ENCODE measurements around the gene TOP2B.
A peak's percentile ranks its signal among the peaks of the same experiment; 100 is the strongest.

Gene TOP2B

DNA sequence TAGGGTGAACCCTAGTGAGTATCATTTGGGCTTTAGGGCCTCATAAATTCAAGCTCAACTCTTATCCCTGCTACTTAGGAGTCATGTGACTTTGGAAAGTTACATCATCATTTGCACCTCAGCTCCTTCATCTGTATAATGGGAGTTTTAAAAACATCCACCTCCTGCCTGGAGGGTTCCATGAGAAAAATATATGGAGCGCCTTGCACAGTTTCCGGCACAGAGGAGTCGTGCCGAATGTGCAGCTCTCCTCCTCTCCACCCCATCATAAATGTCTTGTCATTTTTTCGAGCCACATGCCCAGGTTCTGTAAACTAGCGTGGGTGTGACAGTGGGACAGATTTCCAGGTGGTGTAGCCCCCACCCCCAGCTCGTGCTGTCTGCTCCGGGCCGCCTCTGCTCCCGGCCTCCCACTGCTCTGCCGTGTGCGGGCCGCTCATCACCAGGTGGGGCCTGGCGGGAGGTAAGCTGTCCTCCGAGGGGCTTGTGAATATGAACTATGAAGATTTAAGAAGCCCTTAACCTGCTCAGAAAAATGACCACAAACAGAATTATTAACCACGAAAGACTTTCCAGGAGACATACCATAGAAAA, 90.4 kb downstream of the TOP2B start:
- H3K79me1 ChIP-seq (replicated peaks; ENCODE audit: low read length, poor library complexity, severe bottlenecking): no peaks in the 10 kb centered on the region
- WGBS: 97% methylated on average over 11 of the region's 16 CpGs

GRCh38 chr3:25573386-25574171, 91.1 kb downstream of the TOP2B start:
- Histone ChIP-seq H4K8ac (ENCODE audit: low read length) (peak overlapping the region; percentile 76), H3K18ac (ENCODE audit: low read depth in 1 of 2, low read length in 2 of 2) (peak overlapping the region; percentile 54 to 89), H3K27me3 (ENCODE audit: control insufficient read depth in 1 of 2, insufficient read depth in 1 of 2, low read length in 2 of 2) (peaks cover 0 to 23% of the 10 kb centered on the region in 2 experiments), H2BK5ac (ENCODE audit: low read depth, low read length, poor library complexity, severe bottlenecking) (no peak overlapping the region), H2AK5ac (ENCODE audit: low read length, severe bottlenecking) (no peak overlapping the region), H3K23ac (ENCODE audit: low read length in 2 of 2) (no peak overlapping the region), H2BK15ac (ENCODE audit: low read depth, poor library complexity, severe bottlenecking) (peak overlapping the region; percentile 50), H3K27ac (ENCODE audit: low read length, poor library complexity, severe bottlenecking) (peak overlapping the region; percentile 77), H3K36me3 (ENCODE audit: control insufficient read depth in 1 of 2, insufficient read depth in 2 of 2, low read depth in 1 of 2, low read length in 2 of 2) (no peaks in the 10 kb centered on the region), H3K4me2 (ENCODE audit: low read length, poor library complexity, severe bottlenecking) (no peak overlapping the region), H3K9me3 (ENCODE audit: control insufficient read depth, low read length) (no peaks in the 10 kb centered on the region), H4K91ac (ENCODE audit: low read length) (peak overlapping the region; percentile 86), H2BK12ac (ENCODE audit: low read length in 2 of 2) (peak overlapping the region; percentile 82 to 95), H3K4ac (ENCODE audit: low read depth in 1 of 2, low read length in 2 of 2) (peak overlapping the region; percentile 84 to 96), H3K79me1 (replicated peaks; ENCODE audit: low read length, poor library complexity, severe bottlenecking) (no peaks in the 10 kb centered on the region), H3K9ac (ENCODE audit: low read length) (no peak overlapping the region), H2BK120ac (ENCODE audit: low read depth, low read length) (peak overlapping the region; percentile 46), H3K14ac (ENCODE audit: low read length in 2 of 2) (no peak overlapping the region), H2AFZ (ENCODE audit: low read depth, low read length) (no peak overlapping the region), H3K4me1 (ENCODE audit: control insufficient read depth, insufficient read depth, low read depth, low read length) (peaks cover 13% of the 10 kb centered on the region), H3K4me3 (ENCODE audit: insufficient read depth in 1 of 2, low read depth in 1 of 2, low read length in 2 of 2) (no peak overlapping the region)
- DNase-seq: peak; percentile 84
- 50% methylated on average over 14 of the region's 19 CpGs for WGBS

More for the DNA sequence above, 90.4 kb downstream of the TOP2B start:
- Histone ChIP-seq H3K27me3 (ENCODE audit: control insufficient read depth in 1 of 2, insufficient read depth in 1 of 2, low read length in 2 of 2) (peaks cover 0 to 24% of the 10 kb centered on the region in 2 experiments), H3K9me3 (ENCODE audit: control insufficient read depth, low read length) (no peaks in the 10 kb centered on the region), H2BK5ac (ENCODE audit: low read depth, low read length, poor library complexity, severe bottlenecking) (no peak overlapping the region), H2BK120ac (ENCODE audit: low read depth, low read length) (no peak overlapping the region), H3K18ac (ENCODE audit: low read depth in 1 of 2, low read length in 2 of 2) (peak overlapping the region; percentile 67 to 72), H2BK12ac (ENCODE audit: low read length in 2 of 2) (peak overlapping the region; percentile 15 to 84), H4K91ac (ENCODE audit: low read length) (peak overlapping the region; percentile 91), H3K4me3 (ENCODE audit: insufficient read depth in 1 of 2, low read depth in 1 of 2, low read length in 2 of 2) (no peak overlapping the region), H3K4ac (ENCODE audit: low read depth in 1 of 2, low read length in 2 of 2) (peak overlapping the region; percentile 84 to 96), H2AFZ (ENCODE audit: low read depth, low read length) (no peak overlapping the region), H2AK5ac (ENCODE audit: low read length, severe bottlenecking) (no peak overlapping the region), H3K4me1 (ENCODE audit: control insufficient read depth, insufficient read depth, low read depth, low read length) (peaks cover 13% of the 10 kb centered on the region), H3K27ac (ENCODE audit: low read length, poor library complexity, severe bottlenecking) (peak overlapping the region; percentile 77), H3K4me2 (ENCODE audit: low read length, poor library complexity, severe bottlenecking) (no peak overlapping the region), H3K9ac (ENCODE audit: low read length) (no peak overlapping the region), H3K14ac (ENCODE audit: low read length in 2 of 2) (no peak overlapping the region), H4K8ac (ENCODE audit: low read length) (peak overlapping the region; percentile 85), H3K36me3 (ENCODE audit: control insufficient read depth in 1 of 2, insufficient read depth in 2 of 2, low read depth in 1 of 2, low read length in 2 of 2) (no peaks in the 10 kb centered on the region), H2BK15ac (ENCODE audit: low read depth, poor library complexity, severe bottlenecking) (peak overlapping the region; percentile 19), H3K23ac (ENCODE audit: low read length in 2 of 2) (no peak overlapping the region)
- DNase-seq: no peak

DNA sequence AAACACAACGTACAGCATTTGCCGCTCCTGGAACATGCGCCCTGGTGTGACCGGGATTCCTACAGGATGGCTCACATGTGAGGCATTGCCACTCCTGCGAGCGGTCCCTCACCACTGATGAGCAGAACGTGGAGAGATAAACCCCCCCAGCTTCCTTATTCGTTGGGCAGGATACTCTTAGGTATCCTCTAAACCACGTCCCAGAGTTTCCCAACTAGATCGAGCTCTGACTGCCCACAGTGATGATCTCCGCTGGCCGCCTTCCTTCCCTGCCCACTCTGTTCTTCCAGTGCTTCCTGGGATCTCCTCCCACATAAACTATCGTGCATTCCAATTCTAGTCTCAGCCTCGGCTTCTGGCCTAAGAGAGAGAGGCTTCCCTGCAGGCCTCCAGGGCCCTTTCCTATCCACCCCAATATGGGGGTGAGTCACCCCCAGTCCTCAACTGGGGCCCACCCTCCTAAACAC, 91.8 kb downstream of the TOP2B start:
- H3K4ac ChIP-seq (ENCODE audit: low read depth in 1 of 2, low read length in 2 of 2): peak overlapping the region; percentile 10 to 71
- no peak overlapping the region for H3K9ac ChIP-seq (ENCODE audit: low read length)
- no peaks in the 10 kb centered on the region for H3K36me3 ChIP-seq (ENCODE audit: control insufficient read depth in 1 of 2, insufficient read depth in 2 of 2, low read depth in 1 of 2, low read length in 2 of 2)
- H3K18ac ChIP-seq (ENCODE audit: low read depth in 1 of 2, low read length in 2 of 2): peak overlapping the region; percentile 89 to 94
- peaks cover 0 to 20% of the 10 kb centered on the region in 2 experiments for H3K27me3 ChIP-seq (ENCODE audit: control insufficient read depth in 1 of 2, insufficient read depth in 1 of 2, low read length in 2 of 2)
- peak overlapping the region; percentile 82 to 96 for H2BK12ac ChIP-seq (ENCODE audit: low read length in 2 of 2)
- H2BK15ac ChIP-seq (ENCODE audit: low read depth, poor library complexity, severe bottlenecking): peak overlapping the region; percentile 91
- peak overlapping the region; percentile 42 for H2BK120ac ChIP-seq (ENCODE audit: low read depth, low read length)
- DNase-seq: peak; percentile 81
- H3K79me1 ChIP-seq (replicated peaks; ENCODE audit: low read length, poor library complexity, severe bottlenecking): no peaks in the 10 kb centered on the region
- 40% methylated on average over 14 of the region's 14 CpGs for WGBS
- peak overlapping the region; percentile 96 for H4K91ac ChIP-seq (ENCODE audit: low read length)
- H3K14ac ChIP-seq (ENCODE audit: low read length in 2 of 2): no peak overlapping the region
- peak overlapping the region in 1 of 2 experiments; percentile 46 for H3K23ac ChIP-seq (ENCODE audit: low read length in 2 of 2)
- H3K9me3 ChIP-seq (ENCODE audit: control insufficient read depth, low read length): no peaks in the 10 kb centered on the region
- H3K4me3 ChIP-seq (ENCODE audit: insufficient read depth in 1 of 2, low read depth in 1 of 2, low read length in 2 of 2): no peak overlapping the region
- peak overlapping the region; percentile 77 for H3K27ac ChIP-seq (ENCODE audit: low read length, poor library complexity, severe bottlenecking)
- peaks cover 13% of the 10 kb centered on the region for H3K4me1 ChIP-seq (ENCODE audit: control insufficient read depth, insufficient read depth, low read depth, low read length)
- no peak overlapping the region for H2AFZ ChIP-seq (ENCODE audit: low read depth, low read length)
- H4K8ac ChIP-seq (ENCODE audit: low read length): peak overlapping the region; percentile 94
- H2AK5ac ChIP-seq (ENCODE audit: low read length, severe bottlenecking): no peak overlapping the region
- no peak overlapping the region for H2BK5ac ChIP-seq (ENCODE audit: low read depth, low read length, poor library complexity, severe bottlenecking)
- no peak overlapping the region for H3K4me2 ChIP-seq (ENCODE audit: low read length, poor library complexity, severe bottlenecking)

- H2BK12ac ChIP-seq (ENCODE audit: low read length in 2 of 2): peak overlapping the region; percentile 82 to 96
- 95% methylated on average over 3 of the region's 3 CpGs for WGBS
- H3K4me2 ChIP-seq (ENCODE audit: low read length, poor library complexity, severe bottlenecking): no peak overlapping the region
- no peak overlapping the region for H2AFZ ChIP-seq (ENCODE audit: low read depth, low read length)
- H2BK5ac ChIP-seq (ENCODE audit: low read depth, low read length, poor library complexity, severe bottlenecking): no peak overlapping the region
- H3K4ac ChIP-seq (ENCODE audit: low read depth in 1 of 2, low read length in 2 of 2): peak overlapping the region in 1 of 2 experiments; percentile 10
- no peaks in the 10 kb centered on the region for H3K79me1 ChIP-seq (replicated peaks; ENCODE audit: low read length, poor library complexity, severe bottlenecking)
- no peak overlapping the region for H2BK15ac ChIP-seq (ENCODE audit: low read depth, poor library complexity, severe bottlenecking)
- peak overlapping the region; percentile 77 for H3K27ac ChIP-seq (ENCODE audit: low read length, poor library complexity, severe bottlenecking)
- peak overlapping the region; percentile 96 for H4K91ac ChIP-seq (ENCODE audit: low read length)
- no peak overlapping the region for H4K8ac ChIP-seq (ENCODE audit: low read length)
- H3K27me3 ChIP-seq (ENCODE audit: control insufficient read depth in 1 of 2, insufficient read depth in 1 of 2, low read length in 2 of 2): peaks cover 0 to 15% of the 10 kb centered on the region in 2 experiments
- no peak for DNase-seq
- H2BK120ac ChIP-seq (ENCODE audit: low read depth, low read length): no peak overlapping the region
- H3K14ac ChIP-seq (ENCODE audit: low read length in 2 of 2): no peak overlapping the region
- no peak overlapping the region for H3K9ac ChIP-seq (ENCODE audit: low read length)
- peaks cover 13% of the 10 kb centered on the region for H3K4me1 ChIP-seq (ENCODE audit: control insufficient read depth, insufficient read depth, low read depth, low read length)
- H3K4me3 ChIP-seq (ENCODE audit: insufficient read depth in 1 of 2, low read depth in 1 of 2, low read length in 2 of 2): no peak overlapping the region
- H2AK5ac ChIP-seq (ENCODE audit: low read length, severe bottlenecking): no peak overlapping the region
- H3K9me3 ChIP-seq (ENCODE audit: control insufficient read depth, low read length): no peaks in the 10 kb centered on the region
- no peaks in the 10 kb centered on the region for H3K36me3 ChIP-seq (ENCODE audit: control insufficient read depth in 1 of 2, insufficient read depth in 2 of 2, low read depth in 1 of 2, low read length in 2 of 2)
- peak overlapping the region; percentile 89 to 94 for H3K18ac ChIP-seq (ENCODE audit: low read depth in 1 of 2, low read length in 2 of 2)
- H3K23ac ChIP-seq (ENCODE audit: low read length in 2 of 2): no peak overlapping the region
Observed at GRCh38 chr3:25572336-25572735, 92.4 kb downstream of the TOP2B start.
